A673 (cell line): ENCODE measurements around the gene RPS6KA2.

ENCODE experiments used
- CTCF ChIP-seq: fragments of 300-800, 200-600 bp; sonication (generic); conservative IDR thresholded peaks from 2 replicates; pipeline ENCODE4 v1.5.1; 2017; ENCODE audit warnings: low read depth, mild to moderate bottlenecking, antibody characterized with exemption, low read length, moderate library complexity, mixed read lengths
- EZH2 ChIP-seq: fragments of 200-600 bp; sonication (generic); IDR thresholded peaks from 2 replicates; pipeline ENCODE4 v1.6.1; 2017; ENCODE audit warnings: borderline replicate concordance, low read depth, mild to moderate bottlenecking, mixed read lengths, antibody characterized with exemption, low read length; ENCODE audit not compliant: poor library complexity, severe bottlenecking

DNA sequence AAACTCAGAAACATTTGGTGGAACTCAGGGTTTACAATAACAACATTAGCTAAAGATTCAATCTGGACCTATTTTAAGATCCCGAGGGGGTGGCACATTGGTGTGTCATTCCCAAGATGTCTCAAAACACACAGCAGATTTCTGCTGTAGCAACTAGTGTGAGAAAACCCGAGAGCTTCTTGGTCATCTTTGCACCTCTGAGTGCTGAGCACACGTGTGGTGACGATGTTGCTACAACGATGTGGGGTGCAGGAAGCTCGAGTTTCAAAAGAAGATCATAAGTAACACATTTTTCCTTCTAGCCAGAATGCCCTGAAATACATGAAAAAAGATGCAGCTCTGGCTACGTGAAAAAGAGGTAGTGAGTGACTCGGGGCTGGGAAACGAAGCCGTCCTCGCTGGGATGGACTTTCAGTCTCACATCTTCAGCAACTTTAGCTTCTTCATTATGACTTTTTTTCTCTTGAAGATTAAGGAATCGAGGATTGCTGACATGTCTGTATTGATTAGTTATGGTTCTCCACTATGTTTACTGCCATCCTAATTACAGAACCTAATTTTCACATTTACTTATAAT is 42.1 kb downstream of the RPS6KA2 start:
- no peak for TF ChIP-seq CTCF
- TF ChIP-seq EZH2: no peak
